Measurements from ENCODE around the gene TNK1. TPM values are rescaled to one million over a fixed set of nuclear protein-coding genes. Genes with fewer than 3 reads are reported as not detected.

TNK1 gene
- total RNA-seq, 1 donor from 2014 or later, result 0.21 TPM

GRCh38 chr17:7340179-7340578, 40.7 kb upstream of the TNK1 start:
- Mint-ChIP-seq H3K27ac (ENCODE audit: unreplicated experiment) (no peak overlapping the region), H3K4me1 (no peaks in the 10 kb centered on the region), H3K4me3 (no peak overlapping the region), H3K9me3 (no peaks in the 10 kb centered on the region), H3K27me3 (ENCODE audit: low read depth) (peaks cover 3% of the 10 kb centered on the region), H3K36me3 (ENCODE audit: low read depth) (no peaks in the 10 kb centered on the region)
- no peak for TF ChIP-seq CTCF (conservative IDR thresholded peaks at IDR 0.05)
- no peak for DNase-seq (ENCODE audit: low read depth, low spot score)

GRCh38 chr17:7341842-7342241, 39.0 kb upstream of the TNK1 start:
- no peaks in the 10 kb centered on the region for H3K4me1 Mint-ChIP-seq
- H3K4me3 Mint-ChIP-seq, result no peak overlapping the region
- H3K27ac Mint-ChIP-seq (ENCODE audit: unreplicated experiment), result no peak overlapping the region
- no peaks in the 10 kb centered on the region for H3K36me3 Mint-ChIP-seq (ENCODE audit: low read depth)
- no peak for DNase-seq (ENCODE audit: low read depth, low spot score)
- no peak for TF ChIP-seq CTCF (conservative IDR thresholded peaks at IDR 0.05)
- H3K9me3 Mint-ChIP-seq, result no peaks in the 10 kb centered on the region
- peaks cover 3% of the 10 kb centered on the region for H3K27me3 Mint-ChIP-seq (ENCODE audit: low read depth)

GRCh38 chr17:7343250-7343649, 37.6 kb upstream of the TNK1 start:
- no peak for TF ChIP-seq CTCF (conservative IDR thresholded peaks at IDR 0.05)
- Mint-ChIP-seq H3K9me3 (no peaks in the 10 kb centered on the region), H3K27ac (ENCODE audit: unreplicated experiment) (no peak overlapping the region), H3K36me3 (ENCODE audit: low read depth) (no peaks in the 10 kb centered on the region), H3K4me3 (no peak overlapping the region), H3K4me1 (no peaks in the 10 kb centered on the region), H3K27me3 (ENCODE audit: low read depth) (peaks cover 3% of the 10 kb centered on the region)
- DNase-seq (ENCODE audit: low read depth, low spot score), result no peak

- Mint-ChIP-seq H3K4me1 (peaks cover 20% of the 10 kb centered on the region), H3K36me3 (ENCODE audit: low read depth) (no peaks in the 10 kb centered on the region), H3K4me3 (no peak overlapping the region), H3K27ac (ENCODE audit: unreplicated experiment) (no peak overlapping the region), H3K9me3 (no peaks in the 10 kb centered on the region), H3K27me3 (ENCODE audit: low read depth) (no peaks in the 10 kb centered on the region)
- no peak for TF ChIP-seq CTCF (conservative IDR thresholded peaks at IDR 0.05)
- DNase-seq (ENCODE audit: low read depth, low spot score), result no peak
Observed at GRCh38 chr17:7346761-7347614, 33.9 kb upstream of the TNK1 start.

- no peak for TF ChIP-seq CTCF (conservative IDR thresholded peaks at IDR 0.05)
- H3K36me3 Mint-ChIP-seq (ENCODE audit: low read depth), result no peaks in the 10 kb centered on the region
- peaks cover 27% of the 10 kb centered on the region for H3K4me1 Mint-ChIP-seq
- no peaks in the 10 kb centered on the region for H3K9me3 Mint-ChIP-seq
- peak overlapping the region; percentile 12 for H3K27ac Mint-ChIP-seq (ENCODE audit: unreplicated experiment)
- no peak for DNase-seq (ENCODE audit: low read depth, low spot score)
- H3K27me3 Mint-ChIP-seq (ENCODE audit: low read depth), result no peaks in the 10 kb centered on the region
- peak overlapping the region; percentile 49 for H3K4me3 Mint-ChIP-seq
Observed at GRCh38 chr17:7347630-7348477, 33.0 kb upstream of the TNK1 start.

Data from neural crest cell (in vitro differentiated cells).